ENCODE measurements around the gene DDX54. TPM values are rescaled to one million over a fixed set of nuclear protein-coding genes. Genes with fewer than 3 reads are reported as not detected.

The DDX54 gene
- total RNA-seq, 1 experiment from 2014 or later: 80.1 TPM

GRCh38 chr12:113140706-113141105 lies 44.6 kb downstream of the DDX54 start:
- no peak for TF ChIP-seq EZH2 (IDR thresholded peaks at IDR 0.05; ENCODE audit: low read depth)
- no peak for TF ChIP-seq CTCF (conservative IDR thresholded peaks at IDR 0.05)
- intact Hi-C loops (cut with micrococcal nuclease; ENCODE audit: unreplicated experiment): no loop called here
- ChIA-PET CTCF (no interaction called here), POLR2A (ENCODE audit: unreplicated experiment) (no interaction called here)
- DNase-seq: no peak
- H4K20me1 ChIP-seq (ENCODE audit: insufficient read depth): no peaks in the 10 kb centered on the region
- no peak overlapping the region for H3K4me3 ChIP-seq
- H3K4me2 ChIP-seq: no peak overlapping the region
- no peaks in the 10 kb centered on the region for H3K9me2 ChIP-seq (ENCODE audit: insufficient read depth)
- H3K9me3 ChIP-seq (ENCODE audit: insufficient read depth, low read depth): no peaks in the 10 kb centered on the region
- peaks cover 21% of the 10 kb centered on the region for H3K4me1 ChIP-seq (replicated peaks; ENCODE audit: insufficient read depth)
- H2AFZ ChIP-seq: no peak overlapping the region
- H3F3A ChIP-seq (ENCODE audit: insufficient read depth, low read depth): peaks cover 25% of the 10 kb centered on the region
- no peaks in the 10 kb centered on the region for H3K36me3 ChIP-seq (ENCODE audit: low read depth)
- no TSS peak for BruUV-seq (replicated peaks)
- no peaks in the 10 kb centered on the region for H3K79me2 ChIP-seq (ENCODE audit: low read depth)
- H3K27me3 ChIP-seq (ENCODE audit: insufficient read depth, low read depth): no peaks in the 10 kb centered on the region
- no peak overlapping the region for H3K27ac ChIP-seq

GRCh38 chr12:113138826-113139225 lies 46.5 kb downstream of the DDX54 start:
- no peak overlapping the region for H3K4me2 ChIP-seq
- no peak overlapping the region for H2AFZ ChIP-seq
- peaks cover 25% of the 10 kb centered on the region for H3F3A ChIP-seq (ENCODE audit: insufficient read depth, low read depth)
- CTCF ChIA-PET: no interaction called here
- BruUV-seq (replicated peaks): no TSS peak
- no peak for DNase-seq
- H3K9me3 ChIP-seq (ENCODE audit: insufficient read depth, low read depth): no peaks in the 10 kb centered on the region
- no peaks in the 10 kb centered on the region for H3K27me3 ChIP-seq (ENCODE audit: insufficient read depth, low read depth)
- no peak overlapping the region for H3K27ac ChIP-seq
- peaks cover 30% of the 10 kb centered on the region for H3K4me1 ChIP-seq (replicated peaks; ENCODE audit: insufficient read depth)
- peaks cover 7% of the 10 kb centered on the region; the same call in 1 of the 2 replicates for H3K79me2 ChIP-seq (ENCODE audit: low read depth)
- no peaks in the 10 kb centered on the region for H3K36me3 ChIP-seq (ENCODE audit: low read depth)
- no peak overlapping the region for H3K4me3 ChIP-seq
- no peak for TF ChIP-seq EZH2 (IDR thresholded peaks at IDR 0.05; ENCODE audit: low read depth)
- TF ChIP-seq CTCF (conservative IDR thresholded peaks at IDR 0.05): no peak
- no peaks in the 10 kb centered on the region for H4K20me1 ChIP-seq (ENCODE audit: insufficient read depth)
- POLR2A ChIA-PET (ENCODE audit: unreplicated experiment): no interaction called here
- intact Hi-C loops (cut with micrococcal nuclease; ENCODE audit: unreplicated experiment): loop anchor here (5.0 kb wide), 1 partner anchor 42 kb away; no protein-coding TSS in a partner anchor
- H3K9me2 ChIP-seq (ENCODE audit: insufficient read depth): no peaks in the 10 kb centered on the region

- BruUV-seq (replicated peaks): no TSS peak
- POLR2A ChIA-PET (ENCODE audit: unreplicated experiment): no interaction called here
- Histone ChIP-seq H2AFZ (no peak overlapping the region), H3K27ac (peak overlapping the region; percentile 93; the same call in 1 of the 2 replicates), H3K36me3 (ENCODE audit: low read depth) (no peaks in the 10 kb centered on the region), H3K9me3 (ENCODE audit: insufficient read depth, low read depth) (no peaks in the 10 kb centered on the region), H4K20me1 (ENCODE audit: insufficient read depth) (no peaks in the 10 kb centered on the region), H3K79me2 (ENCODE audit: low read depth) (peaks cover 11% of the 10 kb centered on the region), H3F3A (ENCODE audit: insufficient read depth, low read depth) (peaks cover 25% of the 10 kb centered on the region), H3K9me2 (ENCODE audit: insufficient read depth) (no peaks in the 10 kb centered on the region), H3K27me3 (ENCODE audit: insufficient read depth, low read depth) (no peaks in the 10 kb centered on the region), H3K4me2 (no peak overlapping the region), H3K4me1 (replicated peaks; ENCODE audit: insufficient read depth) (peaks cover 37% of the 10 kb centered on the region), H3K4me3 (no peak overlapping the region)
- no peak for DNase-seq
- intact Hi-C loops (cut with micrococcal nuclease; ENCODE audit: unreplicated experiment): loop anchor here (5.0 kb wide), 1 partner anchor 41 kb away; no protein-coding TSS in a partner anchor
- TF ChIP-seq EZH2 (IDR thresholded peaks at IDR 0.05; ENCODE audit: low read depth) (no peak), CTCF (conservative IDR thresholded peaks at IDR 0.05) (no peak)
- CTCF ChIA-PET: interaction anchor here (0.5 to 0.6 kb wide), 2 partner anchors 71 to 156 kb away, joined by 4 read pairs; no protein-coding TSS in a partner anchor
These were observed 47.2 kb downstream of the DDX54 start for GRCh38 chr12:113137861-113138783.

Measured in PC-9 (cell line).